DOHH2 (cell line): ENCODE results near the gene C1orf35.

Experiments
- H3F3A ChIP-seq: fragments of 200-600 bp; sonication (generic), shearing (Covaris generic); 2 replicates; pipeline ENCODE4 v1.6.0; 2016; ENCODE audit warnings: antibody characterized with exemption, mild to moderate bottlenecking; ENCODE audit not compliant: control insufficient read depth, insufficient read depth
- H3K27ac ChIP-seq: fragments of 200-600 bp; sonication (generic); 2 replicates; pipeline ENCODE4 v1.5.1; 2014; ENCODE audit warnings: low read depth, mild to moderate bottlenecking, low read length, moderate library complexity
- H3K27me3 ChIP-seq: fragments of 200-600 bp; sonication (generic); 2 replicates; pipeline ENCODE4 v1.6.1; 2014; ENCODE audit warnings: mild to moderate bottlenecking, low read length, mixed read lengths; ENCODE audit not compliant: control insufficient read depth
- H3K36me3 ChIP-seq: fragments of 200-600 bp; sonication (generic); 2 replicates; pipeline ENCODE4 v1.6.1; 2014; ENCODE audit warnings: mild to moderate bottlenecking, low read length, moderate library complexity, mixed read lengths; ENCODE audit not compliant: control insufficient read depth
- H3K4me1 ChIP-seq: fragments of 200-600 bp; sonication (generic); 2 replicates; pipeline ENCODE4 v1.6.1; 2014; ENCODE audit warnings: mild to moderate bottlenecking, low read length, mixed read lengths; ENCODE audit not compliant: control insufficient read depth
- H3K4me2 ChIP-seq: fragments of 200-600 bp; sonication (generic); 2 replicates; pipeline ENCODE4 v1.6.0; 2014; ENCODE audit warnings: mild to moderate bottlenecking, low read length, moderate library complexity
- H3K4me3 ChIP-seq: fragments of 200-600 bp; sonication (generic); 2 replicates; pipeline ENCODE4 v1.5.1; 2014; ENCODE audit warnings: mild to moderate bottlenecking, low read length, mixed read lengths
- H3K79me2 ChIP-seq: fragments of 200-600 bp; sonication (generic); 2 replicates; pipeline ENCODE4 v1.6.1; 2014; ENCODE audit warnings: mild to moderate bottlenecking, low read length, mixed read lengths; ENCODE audit not compliant: control insufficient read depth
- H3K9me2 ChIP-seq: fragments of 200-600 bp; sonication (generic); replicated peaks from 2 replicates; pipeline ENCODE4 v1.6.1; 2014; ENCODE audit warnings: mild to moderate bottlenecking, low read length, mixed read lengths; ENCODE audit not compliant: control insufficient read depth
- H3K9me3 ChIP-seq: fragments of 200-600 bp; sonication (generic); 2 replicates; pipeline ENCODE4 v1.6.1; 2014; ENCODE audit warnings: antibody characterized with exemption, low read length, mixed read lengths; ENCODE audit not compliant: control insufficient read depth, insufficient read depth
- H4K20me1 ChIP-seq: fragments of 200-600 bp; sonication (generic); 2 replicates; pipeline ENCODE4 v1.6.0; 2014; ENCODE audit warnings: low read depth, mild to moderate bottlenecking, antibody characterized with exemption, low read length, moderate library complexity; ENCODE audit not compliant: control insufficient read depth, insufficient read depth
- CTCF ChIP-seq: fragments of 200-600 bp; sonication (generic); IDR thresholded peaks from one replicate; pipeline ENCODE4 v1.5.1; 2014; ENCODE audit warnings: antibody characterized with exemption, mild to moderate bottlenecking, low read depth, low read length; ENCODE audit not compliant: poor library complexity, severe bottlenecking
- EZH2phosphoT487 ChIP-seq: fragments of 200-600 bp; sonication (generic); IDR thresholded peaks from 2 replicates; pipeline ENCODE4 v1.6.1; 2017; ENCODE audit warnings: borderline replicate concordance, mild to moderate bottlenecking, antibody characterized with exemption, low read length, moderate library complexity, mixed read lengths

The C1orf35 gene

DNA sequence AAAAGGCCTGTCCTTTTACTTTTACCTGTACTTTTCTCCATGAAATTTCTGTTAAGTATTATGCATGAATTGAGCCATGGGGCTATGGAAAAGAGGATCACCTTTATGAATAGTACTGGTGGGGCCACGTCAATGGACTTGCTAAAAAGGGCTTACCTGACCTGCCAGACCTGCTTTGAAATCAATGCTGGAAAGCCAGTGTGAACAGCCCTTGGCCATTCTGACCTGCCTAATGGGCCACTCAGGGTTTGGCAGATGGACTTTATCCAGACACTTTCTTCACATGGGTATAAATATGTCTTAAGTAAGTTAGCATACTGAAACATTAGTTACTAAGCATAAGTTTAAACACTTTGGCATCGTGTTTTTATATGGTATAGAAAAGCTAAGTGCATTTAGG lies 28.6 kb upstream of the C1orf35 start:
- no peaks in the 10 kb centered on the region for H3K9me3 ChIP-seq

DNA sequence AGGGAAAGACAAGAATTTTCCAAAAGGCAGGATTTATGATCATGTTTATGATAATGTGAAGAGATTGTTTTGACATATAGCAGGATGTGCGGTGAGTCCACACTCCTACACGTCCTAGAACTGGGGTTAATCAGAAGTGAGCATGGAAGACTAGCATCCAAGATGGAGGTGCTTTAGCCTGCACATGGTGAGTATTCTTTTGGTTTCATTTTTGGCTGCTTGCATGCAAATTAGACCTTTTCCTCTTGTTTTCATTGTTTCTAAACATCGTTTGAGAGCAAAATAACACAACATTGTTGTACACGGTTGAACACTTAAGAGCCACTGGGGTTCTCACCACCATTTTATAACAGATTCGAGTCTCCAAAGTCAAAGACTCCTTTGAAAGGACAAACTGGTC lies 22.1 kb upstream of the C1orf35 start:
- peaks cover 10% of the 10 kb centered on the region for H3K4me1 ChIP-seq
- no peaks in the 10 kb centered on the region for H3F3A ChIP-seq

More for the DNA sequence above, 28.6 kb upstream of the C1orf35 start:
- no peak overlapping the region for H3K4me2 ChIP-seq
- H3K4me1 ChIP-seq: peaks cover 14% of the 10 kb centered on the region
- TF ChIP-seq EZH2phosphoT487: no peak
- no peak for TF ChIP-seq CTCF
- H4K20me1 ChIP-seq: no peaks in the 10 kb centered on the region
- H3K4me3 ChIP-seq: no peak overlapping the region
- H3F3A ChIP-seq: peaks cover 5% of the 10 kb centered on the region; the same call in 1 of the 2 replicates
- H3K36me3 ChIP-seq: no peaks in the 10 kb centered on the region
- H3K27me3 ChIP-seq: no peaks in the 10 kb centered on the region; the same call in 1 of the 2 replicates
- H3K27ac ChIP-seq: no peak overlapping the region
- no peaks in the 10 kb centered on the region for H3K79me2 ChIP-seq
- H3K9me2 ChIP-seq: no peaks in the 10 kb centered on the region

DNA sequence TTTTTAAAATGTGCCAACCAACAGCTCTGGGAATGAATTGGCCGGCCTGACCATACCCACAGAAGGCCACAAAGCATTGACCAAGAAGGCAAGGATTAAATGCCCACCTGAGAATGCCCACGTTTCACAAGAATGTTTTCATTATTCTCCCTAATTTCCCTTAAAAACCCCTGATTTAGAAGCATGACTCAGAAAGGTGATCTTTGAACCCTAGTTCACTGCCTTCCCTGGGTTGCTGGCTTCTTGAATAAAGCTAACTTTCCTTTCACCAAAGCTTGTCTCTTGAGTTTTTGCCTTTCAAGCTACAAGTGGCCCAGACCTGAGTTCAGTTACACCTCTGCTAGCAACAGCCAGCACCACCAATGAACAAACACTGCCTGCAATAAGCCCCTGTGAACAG lies 20.4 kb upstream of the C1orf35 start:
- no peaks in the 10 kb centered on the region for H3K79me2 ChIP-seq
- 0 out of 2 replicates have a peak, but pooled peaks cover 4% of the 10 kb centered on the region for H3K9me3 ChIP-seq
- H3K4me3 ChIP-seq: no peak overlapping the region
- H4K20me1 ChIP-seq: no peaks in the 10 kb centered on the region
- H3F3A ChIP-seq: no peaks in the 10 kb centered on the region
- H3K4me1 ChIP-seq: peaks cover 10% of the 10 kb centered on the region
- TF ChIP-seq EZH2phosphoT487 (no peak), CTCF (no peak)
- H3K27me3 ChIP-seq: no peaks in the 10 kb centered on the region
- H3K4me2 ChIP-seq: no peak overlapping the region
- H3K9me2 ChIP-seq: no peaks in the 10 kb centered on the region
- no peak overlapping the region for H3K27ac ChIP-seq
- no peaks in the 10 kb centered on the region for H3K36me3 ChIP-seq

More for the DNA sequence above, 22.1 kb upstream of the C1orf35 start:
- Histone ChIP-seq H3K27ac (no peak overlapping the region), H3K4me2 (no peak overlapping the region), H3K9me2 (no peaks in the 10 kb centered on the region), H3K4me3 (no peak overlapping the region), H4K20me1 (no peaks in the 10 kb centered on the region), H3K79me2 (no peaks in the 10 kb centered on the region), H3K36me3 (no peaks in the 10 kb centered on the region), H3K27me3 (no peaks in the 10 kb centered on the region; the same call in 1 of the 2 replicates), H3K9me3 (no peaks in the 10 kb centered on the region)
- no peak for TF ChIP-seq EZH2phosphoT487
- no peak for TF ChIP-seq CTCF
